A549 (cell line): ENCODE data around the gene USP24. TPM values are rescaled to one million over a fixed set of nuclear protein-coding genes. Genes with fewer than 3 reads are reported as not detected.

Experiments used
- ATAC-seq, 2 experiments: fragments of 200-7000 bp in 1 of 2; fragments of >200 bp in 1 of 2; cut with Nextera tagmentation in 1 of 2; cut with Tn5 transposase in 1 of 2; 3 replicates each; pipeline versions ENCODE4 v1.8.0 to v1.9.1; 2018 to 2020; ENCODE audit warnings: mild to moderate bottlenecking in 1 of 2, moderate library complexity in 1 of 2
- CTCF ChIA-PET: fragments of 300-600 bp; sonication (Branson Sonifier 250); formaldehyde crosslinking; extraction: SDS; loops from one replicate; lab custom pipeline; 2021; ENCODE audit warnings: antibody characterized with exemption, inconsistent platforms; lab: Yijun Ruan, JAX
- POLR2A ChIA-PET: fragments of 350-600 bp; formaldehyde crosslinking; extraction: SDS; loops from one replicate; lab custom pipeline; 2021; ENCODE audit warnings: antibody characterized with exemption, inconsistent platforms; lab: Yijun Ruan, JAX
- DNase-seq, 2 experiments: peaks; one replicate each; pipeline versions ENCODE4 v3.0.0 to v3.0.0-alpha.2; 2011 to 2016; ENCODE audit warnings: low read depth in 1 of 2, low spot score in 1 of 2
- FAIRE-seq: peaks from 2 replicates; lab custom pipeline; 2011; peaks lifted over from hg19 to GRCh38; lab: Jason Lieb, UNC
- H3K27ac ChIP-seq, 2 experiments: fragments of >200 bp; sonication (Bioruptor Twin); formaldehyde crosslinking; 3 replicates each; pipeline ENCODE4 v1.5.1; 2016 to 2017
- H3K4me1 ChIP-seq: fragments of >200 bp; sonication (Bioruptor Twin); formaldehyde crosslinking; 3 replicates; pipeline ENCODE4 v1.6.1; 2016
- H3K4me2 ChIP-seq: fragments of >200 bp; sonication (Bioruptor Twin); formaldehyde crosslinking; 3 replicates; pipeline ENCODE4 v1.6.1; 2016
- H3K4me3 ChIP-seq: fragments of >200 bp; sonication (Bioruptor Twin); formaldehyde crosslinking; 3 replicates; pipeline ENCODE4 v1.5.1; 2016
- H3K9me3 ChIP-seq: fragments of >200 bp; sonication (Bioruptor Twin); formaldehyde crosslinking; 3 replicates; pipeline ENCODE4 v1.6.1; 2016
- CEBPB ChIP-seq, 2 experiments: fragments of >200 bp in 1 of 2; sonication (Bioruptor Twin) in 1 of 2; formaldehyde crosslinking in 1 of 2; IDR thresholded peaks; 2 replicates each; pipeline ENCODE4 v1.6.1; 2012 to 2016
- CHD2 ChIP-seq: fragments of 150-350 bp; IDR thresholded peaks from 2 replicates; pipeline ENCODE4 v1.6.1; 2014; ENCODE audit warnings: low read length; ENCODE audit not compliant: partially characterized antibody
- CHD4 ChIP-seq: fragments of 200-600 bp; sonication (generic); IDR thresholded peaks from 2 replicates; pipeline ENCODE4 v1.6.1; 2016; ENCODE audit warnings: antibody characterized with exemption, mild to moderate bottlenecking, borderline replicate concordance
- EHF ChIP-seq: fragments of 250-450 bp; sonication (Bioruptor Pico); IDR thresholded peaks from 2 replicates; pipeline ENCODE4 v1.5.0; 2020; ENCODE audit warnings: mild to moderate bottlenecking
- FOSL2 ChIP-seq, 2 experiments: fragments of 450-650 bp in 1 of 2; fragments of >200 bp in 1 of 2; sonication (Bioruptor Twin) in 1 of 2; formaldehyde crosslinking; IDR thresholded peaks; 2 replicates each; pipeline versions ENCODE4 v1.5.0 to v1.6.1; 2016 to 2020; ENCODE audit warnings: mild to moderate bottlenecking in 1 of 2, moderate library complexity in 1 of 2
- FOXS1 ChIP-seq: fragments of 250-450 bp; sonication (Bioruptor Pico); IDR thresholded peaks from 2 replicates; pipeline ENCODE4 v1.5.0; 2020; ENCODE audit warnings: mild to moderate bottlenecking, moderate library complexity
- HEYL ChIP-seq: fragments of 250-450 bp; sonication (Bioruptor Pico); IDR thresholded peaks from 2 replicates; pipeline ENCODE4 v1.8.0; 2021; ENCODE audit warnings: mild to moderate bottlenecking, moderate library complexity
- KDM1A ChIP-seq: fragments of 200-600 bp; sonication (generic); IDR thresholded peaks from 2 replicates; pipeline ENCODE4 v1.6.1; 2016; ENCODE audit warnings: low read depth, mild to moderate bottlenecking
- MAFK ChIP-seq: fragments of 450-650 bp; IDR thresholded peaks from 2 replicates; pipeline ENCODE4 v1.6.1; 2014; ENCODE audit not compliant: partially characterized antibody
- PHF8 ChIP-seq: fragments of 200-600 bp; sonication (generic); IDR thresholded peaks from 2 replicates; pipeline ENCODE4 v1.6.1; 2016; ENCODE audit warnings: low read depth, mild to moderate bottlenecking, antibody characterized with exemption, moderate library complexity, borderline replicate concordance
- POLR2A ChIP-seq: IDR thresholded peaks from 2 replicates; pipeline ENCODE4 v1.6.1; 2012; ENCODE audit warnings: mild to moderate bottlenecking, low read length
- RARB ChIP-seq: fragments of 250-450 bp; sonication (Bioruptor Pico); IDR thresholded peaks from 2 replicates; pipeline ENCODE4 v1.8.0; 2021; ENCODE audit warnings: mild to moderate bottlenecking, moderate library complexity
- TFCP2L1 ChIP-seq: fragments of 250-450 bp; sonication (Bioruptor Pico); IDR thresholded peaks from 2 replicates; pipeline ENCODE4 v1.5.0; 2021; ENCODE audit warnings: mild to moderate bottlenecking
- ZFP36 ChIP-seq: fragments of 450-650 bp; IDR thresholded peaks from 2 replicates; pipeline ENCODE4 v1.6.1; 2014; ENCODE audit warnings: borderline replicate concordance; ENCODE audit not compliant: partially characterized antibody
- ZNF302 ChIP-seq: fragments of 250-450 bp; sonication (Bioruptor Pico); IDR thresholded peaks from 2 replicates; pipeline ENCODE4 v1.9.0; 2021; ENCODE audit warnings: inconsistent platforms, mild to moderate bottlenecking, moderate library complexity
- ZSCAN20 ChIP-seq: fragments of 250-450 bp; sonication (Bioruptor Pico); IDR thresholded peaks from 2 replicates; pipeline ENCODE4 v1.8.0; 2022; ENCODE audit warnings: mild to moderate bottlenecking, moderate library complexity
- WGBS: methylation state at CpG from one replicate; pipeline ENCODE4 v1.1.6; 2017; ENCODE audit errors: missing lambda C conversion rate; 5-methylcytosine and 5-hydroxymethylcytosine counted together
- polyA plus RNA-seq, 4 experiments: library from polyadenylated mRNA; depleted of rRNA in 3 of 4; stranded (reverse); fragments of >200 nt; fragmentation: RNase III in 1 of 4; extraction: RNeasy Plus Mini Kit Qiagen cat#74134 plus additional on column Dnase treatment in 1 of 4; gene quantifications; 2 replicates in 3 of 4; 3 replicates in 1 of 4; pipeline ENCODE4 v1.2.3, GENCODE V29; 2011 to 2017
- TF ChIP-seq, protein P1 (sequence below): fragments of 250-450 bp; sonication (Bioruptor Pico); IDR thresholded peaks from 2 replicates; pipeline ENCODE4 v1.5.0; 2020; ENCODE audit warnings: low read depth, mild to moderate bottlenecking, moderate library complexity
- TF ChIP-seq, protein P2 (sequence below): fragments of 250-450 bp; sonication (Bioruptor Pico); IDR thresholded peaks from 2 replicates; pipeline ENCODE4 v1.5.0; 2021; ENCODE audit warnings: mild to moderate bottlenecking, moderate library complexity, borderline replicate concordance
- TF ChIP-seq, protein P3 (sequence below): IDR thresholded peaks from 2 replicates; pipeline ENCODE4 v1.6.1; 2012; ENCODE audit warnings: low read depth, borderline replicate concordance
- TF ChIP-seq, protein P4 (sequence below): fragments of 450-650 bp; IDR thresholded peaks from 2 replicates; pipeline ENCODE4 v1.6.1; 2014; ENCODE audit warnings: antibody characterized with exemption

Gene USP24
- polyA plus RNA-seq, 2 of the 4 experiments (the other 2 are of a cell fraction): 14.7 to 21.7 TPM

DNA sequence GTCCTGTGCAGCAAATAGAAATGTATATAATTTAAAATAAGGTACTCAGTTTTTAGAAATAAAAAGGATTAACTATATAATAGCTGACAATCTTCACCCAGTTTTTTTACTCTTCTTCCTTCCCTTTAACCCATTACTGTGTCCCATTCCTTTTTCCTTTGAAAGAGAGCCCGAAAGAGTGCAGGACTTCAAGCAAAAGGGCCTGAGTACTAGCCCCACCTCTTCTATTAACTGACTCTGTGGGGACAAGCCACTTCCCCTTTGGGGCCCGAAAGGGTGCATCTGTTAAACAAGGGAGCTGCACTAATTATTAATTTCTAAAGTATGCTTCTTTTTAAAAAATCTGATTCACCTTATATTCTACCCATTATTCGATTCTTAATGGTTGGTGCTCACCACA lies 3.3 kb downstream of the USP24 start:
- TF ChIP-seq, protein P1, sequence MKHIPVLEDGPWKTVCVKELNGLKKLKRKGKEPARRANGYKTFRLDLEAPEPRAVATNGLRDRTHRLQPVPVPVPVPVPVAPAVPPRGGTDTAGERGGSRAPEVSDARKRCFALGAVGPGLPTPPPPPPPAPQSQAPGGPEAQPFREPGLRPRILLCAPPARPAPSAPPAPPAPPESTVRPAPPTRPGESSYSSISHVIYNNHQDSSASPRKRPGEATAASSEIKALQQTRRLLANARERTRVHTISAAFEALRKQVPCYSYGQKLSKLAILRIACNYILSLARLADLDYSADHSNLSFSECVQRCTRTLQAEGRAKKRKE (CRISPR knock-in tag): no peak
- TF ChIP-seq KDM1A (no peak), TFCP2L1 (CRISPR knock-in tag) (no peak), FOXS1 (CRISPR knock-in tag) (no peak), HEYL (CRISPR knock-in tag) (no peak), RARB (no peak), FOSL2 (IDR thresholded peaks at IDR 0.05) (no peak), FOSL2 (CRISPR knock-in tag; IDR thresholded peaks at IDR 0.05) (no peak), ZFP36 (no peak), EHF (no peak), ZSCAN20 (CRISPR knock-in tag) (no peak), POLR2A (no peak), CEBPB (IDR thresholded peaks at IDR 0.05) (no peak), ZNF302 (CRISPR knock-in tag) (no peak)
- TF ChIP-seq, protein P2, sequence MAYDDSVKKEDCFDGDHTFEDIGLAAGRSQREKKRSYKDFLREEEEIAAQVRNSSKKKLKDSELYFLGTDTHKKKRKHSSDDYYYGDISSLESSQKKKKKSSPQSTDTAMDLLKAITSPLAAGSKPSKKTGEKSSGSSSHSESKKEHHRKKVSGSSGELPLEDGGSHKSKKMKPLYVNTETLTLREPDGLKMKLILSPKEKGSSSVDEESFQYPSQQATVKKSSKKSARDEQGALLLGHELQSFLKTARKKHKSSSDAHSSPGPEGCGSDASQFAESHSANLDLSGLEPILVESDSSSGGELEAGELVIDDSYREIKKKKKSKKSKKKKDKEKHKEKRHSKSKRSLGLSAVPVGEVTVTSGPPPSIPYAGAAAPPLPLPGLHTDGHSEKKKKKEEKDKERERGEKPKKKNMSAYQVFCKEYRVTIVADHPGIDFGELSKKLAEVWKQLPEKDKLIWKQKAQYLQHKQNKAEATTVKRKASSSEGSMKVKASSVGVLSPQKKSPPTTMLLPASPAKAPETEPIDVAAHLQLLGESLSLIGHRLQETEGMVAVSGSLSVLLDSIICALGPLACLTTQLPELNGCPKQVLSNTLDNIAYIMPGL (CRISPR knock-in tag): no peak
- TF ChIP-seq, protein P3, sequence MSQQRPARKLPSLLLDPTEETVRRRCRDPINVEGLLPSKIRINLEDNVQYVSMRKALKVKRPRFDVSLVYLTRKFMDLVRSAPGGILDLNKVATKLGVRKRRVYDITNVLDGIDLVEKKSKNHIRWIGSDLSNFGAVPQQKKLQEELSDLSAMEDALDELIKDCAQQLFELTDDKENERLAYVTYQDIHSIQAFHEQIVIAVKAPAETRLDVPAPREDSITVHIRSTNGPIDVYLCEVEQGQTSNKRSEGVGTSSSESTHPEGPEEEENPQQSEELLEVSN: no peak
- TF ChIP-seq, protein P4, sequence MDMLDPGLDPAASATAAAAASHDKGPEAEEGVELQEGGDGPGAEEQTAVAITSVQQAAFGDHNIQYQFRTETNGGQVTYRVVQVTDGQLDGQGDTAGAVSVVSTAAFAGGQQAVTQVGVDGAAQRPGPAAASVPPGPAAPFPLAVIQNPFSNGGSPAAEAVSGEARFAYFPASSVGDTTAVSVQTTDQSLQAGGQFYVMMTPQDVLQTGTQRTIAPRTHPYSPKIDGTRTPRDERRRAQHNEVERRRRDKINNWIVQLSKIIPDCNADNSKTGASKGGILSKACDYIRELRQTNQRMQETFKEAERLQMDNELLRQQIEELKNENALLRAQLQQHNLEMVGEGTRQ: no peak
- H3K4me2 ChIP-seq: peak overlapping the region; percentile 42
- peaks cover 54% of the 10 kb centered on the region for H3K4me1 ChIP-seq
- ATAC-seq (no peak), DNase-seq (no peak), FAIRE-seq (no peak)
- ChIA-PET POLR2A (no interaction called here), CTCF (interaction anchor here (0.9 kb wide), 1 partner anchor 1609 kb away, joined by 3 read pairs; no protein-coding TSS in a partner anchor)
- no peaks in the 10 kb centered on the region for H3K9me3 ChIP-seq
- WGBS: 81% methylated on average over 3 of the region's 3 CpGs
- no peak overlapping the region for H3K4me3 ChIP-seq
- H3K27ac ChIP-seq: no peak overlapping the region

DNA sequence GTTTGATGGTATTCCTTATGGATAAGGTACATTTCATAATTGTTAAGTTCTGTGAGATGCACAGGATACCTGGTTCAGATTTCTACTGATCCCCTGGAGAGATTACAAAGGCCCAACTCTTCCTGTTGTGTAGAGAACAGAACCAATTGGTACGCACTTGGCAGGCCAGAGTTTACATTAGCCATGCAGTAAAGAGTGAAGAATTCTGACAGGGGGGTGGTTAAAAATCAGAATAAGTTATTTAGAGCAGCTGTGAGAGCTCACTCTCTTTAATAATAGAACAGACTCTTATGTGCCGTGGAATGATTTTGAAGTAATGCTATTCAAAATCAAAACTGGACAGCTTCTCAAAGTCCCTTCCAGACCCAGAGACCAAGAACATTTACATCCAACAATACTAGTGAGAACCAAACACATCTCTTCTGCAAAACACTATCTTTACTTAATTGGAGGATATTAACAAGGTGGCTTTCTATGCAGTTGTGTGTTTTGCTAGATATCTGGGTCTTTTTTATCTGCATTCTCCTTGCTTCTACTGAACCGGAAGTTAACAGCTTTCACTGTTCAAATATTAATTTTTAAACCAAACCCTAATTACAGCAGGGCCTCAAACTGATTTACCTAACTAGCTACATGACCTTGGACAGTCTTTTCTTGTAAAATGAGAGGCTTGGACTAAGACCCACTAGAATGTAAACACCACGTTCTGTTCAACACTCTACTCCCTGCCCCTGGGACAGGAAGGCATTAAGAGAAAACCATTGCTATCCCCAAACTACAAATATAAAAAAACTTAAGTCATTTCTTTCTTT lies 4.0 kb downstream of the USP24 start:
- H3K27ac ChIP-seq: peak overlapping the region in 1 of 2 experiments; percentile 20; a peak in 1 of 6 replicates
- TF ChIP-seq CHD2: no peak
- no peak for TF ChIP-seq PHF8
- TF ChIP-seq, all 56 proteins: peak for 0
- ATAC-seq (no peak), DNase-seq (no peak), FAIRE-seq (no peak)
- Histone ChIP-seq H3K4me2 (peak overlapping the region; percentile 42), H3K9me3 (no peaks in the 10 kb centered on the region), H3K4me3 (no peak overlapping the region), H3K4me1 (peaks cover 49% of the 10 kb centered on the region)
- WGBS: 42% methylated on average over 4 of the region's 4 CpGs
- POLR2A ChIA-PET: no interaction called here
- CTCF ChIA-PET: no interaction called here

DNA sequence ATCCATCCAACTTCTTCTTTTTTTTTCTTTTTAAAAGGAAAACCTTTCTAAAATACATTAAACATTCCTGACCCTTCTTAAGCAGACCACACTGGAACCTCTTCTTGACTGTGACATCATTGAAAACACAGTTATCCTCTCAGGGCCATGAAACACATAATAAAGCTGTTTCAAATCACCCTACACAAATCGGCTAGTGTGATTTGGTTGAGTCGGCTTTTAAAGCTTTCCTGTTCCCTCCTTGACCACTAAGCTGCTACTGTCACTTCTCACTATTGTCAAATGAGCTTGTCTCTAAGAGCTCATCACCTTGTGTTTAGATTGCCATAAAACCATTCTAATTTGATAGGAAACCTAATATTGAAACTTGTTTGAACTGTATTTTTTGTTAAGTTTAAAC lies 5.9 kb downstream of the USP24 start:
- 61% methylated on average over 2 of the region's 2 CpGs for WGBS
- H3K4me1 ChIP-seq: peaks cover 65% of the 10 kb centered on the region
- no peak overlapping the region for H3K4me2 ChIP-seq
- no peaks in the 10 kb centered on the region for H3K9me3 ChIP-seq
- peak in 1 of 2 experiments; percentile 46; a peak in 2 of 6 replicates for ATAC-seq
- ChIA-PET CTCF (interaction anchor here (1.0 to 1.1 kb wide), 2 partner anchors 68 to 75 kb away, joined by 3 to 4 read pairs; no protein-coding TSS in a partner anchor), POLR2A (no interaction called here)
- no peak overlapping the region for H3K4me3 ChIP-seq
- TF ChIP-seq CHD4: no peak
- peak; percentile 19 for TF ChIP-seq MAFK
- H3K27ac ChIP-seq: no peak overlapping the region
- FAIRE-seq: no peak
- no peak for DNase-seq
